HEK293T (cell line): Measurements from ENCODE around the gene RAB28.

ENCODE experiments used
- CTCF ChIA-PET: fragments of 350-600 bp; formaldehyde crosslinking; extraction: SDS; loops from one replicate; lab custom pipeline; 2021; ENCODE audit warnings: antibody characterized with exemption, inconsistent platforms; lab: Yijun Ruan, JAX
- POLR2A ChIA-PET: fragments of 350-600 bp; formaldehyde crosslinking; extraction: SDS; loops from one replicate; lab custom pipeline; 2020; ENCODE audit warnings: antibody characterized with exemption, inconsistent platforms; lab: Yijun Ruan, JAX
- DNase-seq: peaks from one replicate; pipeline ENCODE4 v3.0.0; 2012; ENCODE audit warnings: mixed read lengths; ENCODE audit errors: extremely low spot score
- ARNT ChIP-seq: fragments of 450-650 bp; IDR thresholded peaks from 2 replicates; pipeline ENCODE4 v1.6.1; 2017; ENCODE audit warnings: mild to moderate bottlenecking
- BHLHE40 ChIP-seq: fragments of 450-650 bp; IDR thresholded peaks from 2 replicates; pipeline ENCODE4 v1.6.1; 2016; ENCODE audit warnings: mild to moderate bottlenecking, moderate library complexity, borderline replicate concordance
- CTBP1 ChIP-seq: fragments of 450-650 bp; IDR thresholded peaks from 2 replicates; pipeline ENCODE4 v1.6.1; 2016; ENCODE audit warnings: borderline replicate concordance
- ELF4 ChIP-seq: fragments of 450-650 bp; IDR thresholded peaks from 2 replicates; pipeline ENCODE4 v1.6.1; 2017; ENCODE audit warnings: antibody characterized with exemption
- FOXA1 ChIP-seq: fragments of 450-650 bp; IDR thresholded peaks from 2 replicates; pipeline ENCODE4 v1.6.1; 2016; ENCODE audit warnings: mild to moderate bottlenecking
- FOXK2 ChIP-seq: fragments of 450-650 bp; IDR thresholded peaks from 2 replicates; pipeline ENCODE4 v1.6.1; 2016; ENCODE audit warnings: mild to moderate bottlenecking
- FOXM1 ChIP-seq: fragments of 450-650 bp; IDR thresholded peaks from 2 replicates; pipeline ENCODE4 v1.6.1; 2017; ENCODE audit warnings: mild to moderate bottlenecking, borderline replicate concordance
- HDGF ChIP-seq: fragments of 450-650 bp; IDR thresholded peaks from 2 replicates; pipeline ENCODE4 v1.6.1; 2017; ENCODE audit warnings: antibody characterized with exemption, borderline replicate concordance
- L3MBTL2 ChIP-seq: fragments of 450-650 bp; conservative IDR thresholded peaks from 2 replicates; pipeline ENCODE4 v1.6.1; 2016; ENCODE audit warnings: mild to moderate bottlenecking
- LEF1 ChIP-seq: fragments of 450-650 bp; IDR thresholded peaks from 2 replicates; pipeline ENCODE4 v1.6.1; 2017; ENCODE audit warnings: mild to moderate bottlenecking, borderline replicate concordance
- NFRKB ChIP-seq: fragments of 450-650 bp; IDR thresholded peaks from 2 replicates; pipeline ENCODE4 v1.6.1; 2016; ENCODE audit warnings: mild to moderate bottlenecking, moderate library complexity
- PKNOX1 ChIP-seq: fragments of 450-650 bp; IDR thresholded peaks from 2 replicates; pipeline ENCODE4 v1.6.1; 2016
- SP1 ChIP-seq: fragments of 450-650 bp; IDR thresholded peaks from 2 replicates; pipeline ENCODE4 v1.6.1; 2017
- SUZ12 ChIP-seq: fragments of 450-650 bp; IDR thresholded peaks from 2 replicates; pipeline ENCODE4 v1.6.1; 2016; ENCODE audit warnings: mild to moderate bottlenecking
- TARDBP ChIP-seq: fragments of 450-650 bp; IDR thresholded peaks from 2 replicates; pipeline ENCODE4 v1.6.1; 2016
- ZNF384 ChIP-seq: fragments of 450-650 bp; IDR thresholded peaks from 2 replicates; pipeline ENCODE4 v1.6.1; 2016

The RAB28 gene

GRCh38 chr4:13454786-13455185, 29.4 kb downstream of the RAB28 start:
- TF ChIP-seq FOXA1 (no peak), NFRKB (no peak), FOXM1 (no peak), L3MBTL2 (no peak), CTBP1 (no peak), SUZ12 (no peak), TARDBP (no peak), HDGF (no peak), ELF4 (no peak)
- no peak for DNase-seq
- ChIA-PET POLR2A (no interaction called here), CTCF (no interaction called here)

GRCh38 chr4:13452927-13453579, 31.1 kb downstream of the RAB28 start:
- no peak for TF ChIP-seq L3MBTL2
- no peak for TF ChIP-seq NFRKB
- TF ChIP-seq ARNT: no peak
- TF ChIP-seq BHLHE40: no peak
- TF ChIP-seq FOXK2: no peak
- no peak for TF ChIP-seq SP1
- no peak for TF ChIP-seq LEF1
- no peak for TF ChIP-seq SUZ12
- TF ChIP-seq CTBP1: no peak
- no peak for TF ChIP-seq TARDBP
- no peak for TF ChIP-seq FOXM1
- no peak for TF ChIP-seq FOXA1
- TF ChIP-seq PKNOX1: no peak
- TF ChIP-seq HDGF: no peak
- no peak for TF ChIP-seq ZNF384
- DNase-seq: no peak
- POLR2A ChIA-PET: no interaction called here
- CTCF ChIA-PET: no interaction called here

- CTCF ChIA-PET: no interaction called here
- no peak for DNase-seq
- no peak for TF ChIP-seq SUZ12
- TF ChIP-seq PKNOX1: peak; percentile 41; the same call in 1 of the 2 replicates
- POLR2A ChIA-PET: no interaction called here
Measured at GRCh38 chr4:13449590-13449989, 34.5 kb downstream of the RAB28 start.

GRCh38 chr4:13445841-13446790, 38.0 kb downstream of the RAB28 start:
- ChIA-PET POLR2A (no interaction called here), CTCF (no interaction called here)
- no peak for DNase-seq
- TF ChIP-seq NFRKB: no peak
- no peak for TF ChIP-seq ZNF384
- no peak for TF ChIP-seq PKNOX1

GRCh38 chr4:13441506-13441905, 42.6 kb downstream of the RAB28 start:
- CTCF ChIA-PET: no interaction called here
- no peak for DNase-seq
- POLR2A ChIA-PET: no interaction called here
- TF ChIP-seq FOXM1 (no peak), TARDBP (no peak), ELF4 (no peak), ZNF384 (no peak), FOXK2 (no peak)

GRCh38 chr4:13436962-13437361, 47.2 kb downstream of the RAB28 start:
- TF ChIP-seq PKNOX1 (no peak), ARNT (no peak), ZNF384 (no peak), SUZ12 (no peak), HDGF (no peak), TARDBP (no peak)
- CTCF ChIA-PET: no interaction called here
- DNase-seq: no peak
- POLR2A ChIA-PET: no interaction called here
